ENCODE measurements around the gene ABCC10.
A peak's percentile ranks its signal among the peaks of the same experiment; 100 is the strongest.

Gene ABCC10

DNA sequence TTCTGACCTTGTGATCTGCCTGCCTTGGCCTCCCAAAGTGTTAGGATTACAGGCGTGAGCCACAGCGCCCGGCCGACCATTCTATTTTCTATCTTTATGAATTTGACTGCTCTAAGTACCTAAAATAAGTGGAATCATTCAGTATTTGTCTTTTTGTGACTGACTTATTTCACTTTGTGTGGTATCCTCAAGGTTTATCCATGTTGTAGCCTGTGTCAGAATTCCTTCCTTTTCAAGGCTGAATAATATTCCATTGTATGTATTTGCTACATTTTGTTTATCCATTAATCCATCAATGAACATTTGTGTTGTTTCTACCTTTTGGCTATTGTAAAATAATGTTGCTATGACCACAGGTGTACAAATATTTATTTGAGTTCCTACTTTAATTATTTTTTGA, 45.2 kb downstream of the ABCC10 start:
- no peak overlapping the region for H3K27ac ChIP-seq (replicated peaks)
- no peak overlapping the region for H3K4me3 ChIP-seq (replicated peaks; ENCODE audit: insufficient read depth, low read length)
- DNase-seq (ENCODE audit: low read depth in 1 of 2, low spot score in 1 of 2), result no peak
- H3K27me3 ChIP-seq (ENCODE audit: insufficient read depth, poor library complexity, severe bottlenecking), result no peaks in the 10 kb centered on the region
- TF ChIP-seq, protein P1, sequence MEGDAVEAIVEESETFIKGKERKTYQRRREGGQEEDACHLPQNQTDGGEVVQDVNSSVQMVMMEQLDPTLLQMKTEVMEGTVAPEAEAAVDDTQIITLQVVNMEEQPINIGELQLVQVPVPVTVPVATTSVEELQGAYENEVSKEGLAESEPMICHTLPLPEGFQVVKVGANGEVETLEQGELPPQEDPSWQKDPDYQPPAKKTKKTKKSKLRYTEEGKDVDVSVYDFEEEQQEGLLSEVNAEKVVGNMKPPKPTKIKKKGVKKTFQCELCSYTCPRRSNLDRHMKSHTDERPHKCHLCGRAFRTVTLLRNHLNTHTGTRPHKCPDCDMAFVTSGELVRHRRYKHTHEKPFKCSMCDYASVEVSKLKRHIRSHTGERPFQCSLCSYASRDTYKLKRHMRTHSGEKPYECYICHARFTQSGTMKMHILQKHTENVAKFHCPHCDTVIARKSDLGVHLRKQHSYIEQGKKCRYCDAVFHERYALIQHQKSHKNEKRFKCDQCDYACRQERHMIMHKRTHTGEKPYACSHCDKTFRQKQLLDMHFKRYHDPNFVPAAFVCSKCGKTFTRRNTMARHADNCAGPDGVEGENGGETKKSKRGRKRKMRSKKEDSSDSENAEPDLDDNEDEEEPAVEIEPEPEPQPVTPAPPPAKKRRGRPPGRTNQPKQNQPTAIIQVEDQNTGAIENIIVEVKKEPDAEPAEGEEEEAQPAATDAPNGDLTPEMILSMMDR (IDR thresholded peaks at IDR 0.05; ENCODE audit: insufficient read depth, low read length), result no peak
- TF ChIP-seq POLR2AphosphoS5 (IDR thresholded peaks at IDR 0.05; ENCODE audit: low read depth) (no peak), GABPA (IDR thresholded peaks at IDR 0.05; ENCODE audit: low read depth) (no peak), SPI1 (IDR thresholded peaks at IDR 0.05; ENCODE audit: borderline replicate concordance, low read depth) (no peak)
- TF ChIP-seq, protein P2, sequence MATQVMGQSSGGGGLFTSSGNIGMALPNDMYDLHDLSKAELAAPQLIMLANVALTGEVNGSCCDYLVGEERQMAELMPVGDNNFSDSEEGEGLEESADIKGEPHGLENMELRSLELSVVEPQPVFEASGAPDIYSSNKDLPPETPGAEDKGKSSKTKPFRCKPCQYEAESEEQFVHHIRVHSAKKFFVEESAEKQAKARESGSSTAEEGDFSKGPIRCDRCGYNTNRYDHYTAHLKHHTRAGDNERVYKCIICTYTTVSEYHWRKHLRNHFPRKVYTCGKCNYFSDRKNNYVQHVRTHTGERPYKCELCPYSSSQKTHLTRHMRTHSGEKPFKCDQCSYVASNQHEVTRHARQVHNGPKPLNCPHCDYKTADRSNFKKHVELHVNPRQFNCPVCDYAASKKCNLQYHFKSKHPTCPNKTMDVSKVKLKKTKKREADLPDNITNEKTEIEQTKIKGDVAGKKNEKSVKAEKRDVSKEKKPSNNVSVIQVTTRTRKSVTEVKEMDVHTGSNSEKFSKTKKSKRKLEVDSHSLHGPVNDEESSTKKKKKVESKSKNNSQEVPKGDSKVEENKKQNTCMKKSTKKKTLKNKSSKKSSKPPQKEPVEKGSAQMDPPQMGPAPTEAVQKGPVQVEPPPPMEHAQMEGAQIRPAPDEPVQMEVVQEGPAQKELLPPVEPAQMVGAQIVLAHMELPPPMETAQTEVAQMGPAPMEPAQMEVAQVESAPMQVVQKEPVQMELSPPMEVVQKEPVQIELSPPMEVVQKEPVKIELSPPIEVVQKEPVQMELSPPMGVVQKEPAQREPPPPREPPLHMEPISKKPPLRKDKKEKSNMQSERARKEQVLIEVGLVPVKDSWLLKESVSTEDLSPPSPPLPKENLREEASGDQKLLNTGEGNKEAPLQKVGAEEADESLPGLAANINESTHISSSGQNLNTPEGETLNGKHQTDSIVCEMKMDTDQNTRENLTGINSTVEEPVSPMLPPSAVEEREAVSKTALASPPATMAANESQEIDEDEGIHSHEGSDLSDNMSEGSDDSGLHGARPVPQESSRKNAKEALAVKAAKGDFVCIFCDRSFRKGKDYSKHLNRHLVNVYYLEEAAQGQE (IDR thresholded peaks at IDR 0.05; ENCODE audit: insufficient replicate concordance, low read depth), result no peak

DNA sequence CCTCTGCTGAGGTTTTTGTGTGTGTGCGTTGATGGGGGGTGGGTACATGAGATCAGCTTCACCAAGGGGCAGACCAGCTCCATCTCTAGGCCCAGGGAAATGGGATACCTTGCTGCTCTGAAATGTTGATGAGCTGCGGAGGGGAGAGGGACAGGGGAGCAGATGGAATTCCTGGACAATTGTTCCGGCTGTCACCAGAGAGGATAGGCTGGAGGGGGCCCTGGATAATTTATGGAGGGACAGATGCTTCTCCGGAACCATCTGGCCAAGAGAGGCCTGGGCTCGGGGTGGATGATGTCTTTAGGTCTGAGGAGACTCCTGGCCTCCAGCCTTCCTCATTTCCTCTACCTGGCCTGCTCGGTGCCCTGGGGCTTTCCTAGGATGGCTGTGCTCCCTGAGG, 48.2 kb downstream of the ABCC10 start:
- H3K4me3 ChIP-seq (replicated peaks; ENCODE audit: insufficient read depth, low read length), result no peak overlapping the region
- TF ChIP-seq, protein P1 (IDR thresholded peaks at IDR 0.05; ENCODE audit: insufficient read depth, low read length), result no peak
- TF ChIP-seq, protein P2 (IDR thresholded peaks at IDR 0.05; ENCODE audit: insufficient replicate concordance, low read depth), result no peak
- TF ChIP-seq GABPA (IDR thresholded peaks at IDR 0.05; ENCODE audit: low read depth) (no peak), POLR2AphosphoS5 (IDR thresholded peaks at IDR 0.05; ENCODE audit: low read depth) (no peak), SPI1 (IDR thresholded peaks at IDR 0.05; ENCODE audit: borderline replicate concordance, low read depth) (no peak)
- no peak overlapping the region for H3K27ac ChIP-seq (replicated peaks)
- no peaks in the 10 kb centered on the region for H3K27me3 ChIP-seq (ENCODE audit: insufficient read depth, poor library complexity, severe bottlenecking)
- DNase-seq (ENCODE audit: low read depth in 1 of 2, low spot score in 1 of 2), result no peak

DNA sequence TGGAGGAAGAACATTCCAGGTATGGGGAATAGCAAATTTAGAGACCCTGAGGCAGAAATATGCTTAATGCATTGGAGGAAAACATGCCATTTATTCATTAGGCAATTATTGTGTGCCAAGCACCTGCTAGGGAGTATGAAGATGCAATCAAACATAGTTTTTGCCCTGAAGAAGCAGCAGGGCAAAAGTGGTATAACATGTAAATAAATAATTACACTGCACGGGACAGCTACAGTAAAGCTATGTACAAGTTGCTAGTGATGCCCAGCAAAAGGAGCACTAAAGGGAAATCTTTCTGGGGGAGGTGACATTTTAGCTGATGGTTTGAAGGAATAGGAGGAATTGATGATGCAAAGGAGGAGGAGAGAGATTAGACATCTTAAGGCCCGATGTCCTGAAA, 49.4 kb downstream of the ABCC10 start:
- Histone ChIP-seq H3K27ac (replicated peaks) (no peak overlapping the region), H3K27me3 (ENCODE audit: insufficient read depth, poor library complexity, severe bottlenecking) (no peaks in the 10 kb centered on the region), H3K4me3 (replicated peaks; ENCODE audit: insufficient read depth, low read length) (peak overlapping the region; percentile 85)
- no peak for DNase-seq (ENCODE audit: low read depth in 1 of 2, low spot score in 1 of 2)
- TF ChIP-seq, protein P1 (IDR thresholded peaks at IDR 0.05; ENCODE audit: insufficient read depth, low read length), result no peak
- TF ChIP-seq, protein P2 (IDR thresholded peaks at IDR 0.05; ENCODE audit: insufficient replicate concordance, low read depth), result no peak
- TF ChIP-seq SPI1 (IDR thresholded peaks at IDR 0.05; ENCODE audit: borderline replicate concordance, low read depth) (no peak), POLR2AphosphoS5 (IDR thresholded peaks at IDR 0.05; ENCODE audit: low read depth) (no peak), GABPA (IDR thresholded peaks at IDR 0.05; ENCODE audit: low read depth) (no peak)
